ENCODE data around the gene GON7.

Gene GON7

GRCh38 chr14:93156693-93157369 is 50.0 kb downstream of the GON7 start:
- no peak for TF ChIP-seq EZH2phosphoT487 (conservative IDR thresholded peaks at IDR 0.05; ENCODE audit: low read length)
- TF ChIP-seq, protein P1, sequence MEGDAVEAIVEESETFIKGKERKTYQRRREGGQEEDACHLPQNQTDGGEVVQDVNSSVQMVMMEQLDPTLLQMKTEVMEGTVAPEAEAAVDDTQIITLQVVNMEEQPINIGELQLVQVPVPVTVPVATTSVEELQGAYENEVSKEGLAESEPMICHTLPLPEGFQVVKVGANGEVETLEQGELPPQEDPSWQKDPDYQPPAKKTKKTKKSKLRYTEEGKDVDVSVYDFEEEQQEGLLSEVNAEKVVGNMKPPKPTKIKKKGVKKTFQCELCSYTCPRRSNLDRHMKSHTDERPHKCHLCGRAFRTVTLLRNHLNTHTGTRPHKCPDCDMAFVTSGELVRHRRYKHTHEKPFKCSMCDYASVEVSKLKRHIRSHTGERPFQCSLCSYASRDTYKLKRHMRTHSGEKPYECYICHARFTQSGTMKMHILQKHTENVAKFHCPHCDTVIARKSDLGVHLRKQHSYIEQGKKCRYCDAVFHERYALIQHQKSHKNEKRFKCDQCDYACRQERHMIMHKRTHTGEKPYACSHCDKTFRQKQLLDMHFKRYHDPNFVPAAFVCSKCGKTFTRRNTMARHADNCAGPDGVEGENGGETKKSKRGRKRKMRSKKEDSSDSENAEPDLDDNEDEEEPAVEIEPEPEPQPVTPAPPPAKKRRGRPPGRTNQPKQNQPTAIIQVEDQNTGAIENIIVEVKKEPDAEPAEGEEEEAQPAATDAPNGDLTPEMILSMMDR (IDR thresholded peaks at IDR 0.05; ENCODE audit: insufficient read depth, low read length, poor library complexity, severe bottlenecking), result no peak
- Histone ChIP-seq H3K79me2 (ENCODE audit: insufficient read depth, low read length) (no peaks in the 10 kb centered on the region), H3K4me3 (ENCODE audit: insufficient read depth, low read length, poor library complexity, severe bottlenecking) (no peak overlapping the region), H4K20me1 (ENCODE audit: low read depth, low read length) (no peaks in the 10 kb centered on the region), H3K9ac (ENCODE audit: low read length) (no peak overlapping the region), H3K36me3 (ENCODE audit: low read length) (no peaks in the 10 kb centered on the region), H3K9me2 (replicated peaks; ENCODE audit: insufficient read depth, low read length) (no peaks in the 10 kb centered on the region), H2AFZ (ENCODE audit: low read depth, low read length, severe bottlenecking) (no peak overlapping the region), H3F3A (ENCODE audit: insufficient read depth) (no peaks in the 10 kb centered on the region), H3K27ac (ENCODE audit: low read depth, low read length) (no peak overlapping the region), H3K4me2 (ENCODE audit: low read depth, low read length, poor library complexity, severe bottlenecking) (no peak overlapping the region), H3K9me3 (ENCODE audit: insufficient read depth, low read length) (no peaks in the 10 kb centered on the region), H3K27me3 (ENCODE audit: low read length) (no peaks in the 10 kb centered on the region)

DNA sequence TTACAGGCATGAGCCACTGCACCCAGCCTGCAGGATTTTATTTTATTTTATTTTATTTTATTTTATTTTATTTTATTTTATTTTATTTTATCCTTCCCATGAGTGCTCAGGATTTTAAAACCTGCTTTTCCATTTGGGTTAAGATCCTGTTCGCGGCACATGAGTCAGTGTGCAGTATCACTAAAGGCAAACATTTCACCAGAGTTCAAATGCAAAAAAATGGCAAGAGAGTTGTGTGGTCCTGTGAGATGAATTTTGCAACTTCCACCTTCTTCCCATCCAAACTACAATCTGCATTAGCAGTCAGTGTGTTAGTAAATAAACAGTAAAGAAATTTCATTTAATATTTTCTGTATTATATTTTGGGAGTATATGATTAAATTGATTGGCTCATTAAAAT is 51.2 kb downstream of the GON7 start:
- Histone ChIP-seq H4K20me1 (ENCODE audit: low read depth, low read length) (no peaks in the 10 kb centered on the region), H3K79me2 (ENCODE audit: insufficient read depth, low read length) (no peaks in the 10 kb centered on the region), H3K27ac (ENCODE audit: low read depth, low read length) (no peak overlapping the region), H3K27me3 (ENCODE audit: low read length) (no peaks in the 10 kb centered on the region), H3K36me3 (ENCODE audit: low read length) (no peaks in the 10 kb centered on the region), H3K9me3 (ENCODE audit: insufficient read depth, low read length) (no peaks in the 10 kb centered on the region), H3K4me2 (ENCODE audit: low read depth, low read length, poor library complexity, severe bottlenecking) (no peak overlapping the region), H3K9me2 (replicated peaks; ENCODE audit: insufficient read depth, low read length) (no peaks in the 10 kb centered on the region), H3K4me3 (ENCODE audit: insufficient read depth, low read length, poor library complexity, severe bottlenecking) (no peak overlapping the region), H3K9ac (ENCODE audit: low read length) (no peak overlapping the region), H3F3A (ENCODE audit: insufficient read depth) (no peaks in the 10 kb centered on the region), H2AFZ (ENCODE audit: low read depth, low read length, severe bottlenecking) (no peak overlapping the region)
- TF ChIP-seq EZH2phosphoT487 (conservative IDR thresholded peaks at IDR 0.05; ENCODE audit: low read length), result no peak
- TF ChIP-seq, protein P1 (IDR thresholded peaks at IDR 0.05; ENCODE audit: insufficient read depth, low read length, poor library complexity, severe bottlenecking), result no peak

- H3K79me2 ChIP-seq (ENCODE audit: insufficient read depth, low read length), result no peaks in the 10 kb centered on the region
- no peak overlapping the region for H2AFZ ChIP-seq (ENCODE audit: low read depth, low read length, severe bottlenecking)
- no peaks in the 10 kb centered on the region for H3K36me3 ChIP-seq (ENCODE audit: low read length)
- no peaks in the 10 kb centered on the region for H3K9me2 ChIP-seq (replicated peaks; ENCODE audit: insufficient read depth, low read length)
- H3K9me3 ChIP-seq (ENCODE audit: insufficient read depth, low read length), result no peaks in the 10 kb centered on the region
- no peaks in the 10 kb centered on the region for H3K27me3 ChIP-seq (ENCODE audit: low read length)
- TF ChIP-seq, protein P1 (IDR thresholded peaks at IDR 0.05; ENCODE audit: insufficient read depth, low read length, poor library complexity, severe bottlenecking), result no peak
- no peak for TF ChIP-seq EZH2phosphoT487 (conservative IDR thresholded peaks at IDR 0.05; ENCODE audit: low read length)
- no peak overlapping the region for H3K9ac ChIP-seq (ENCODE audit: low read length)
- H3F3A ChIP-seq (ENCODE audit: insufficient read depth), result no peaks in the 10 kb centered on the region
- H3K4me2 ChIP-seq (ENCODE audit: low read depth, low read length, poor library complexity, severe bottlenecking), result no peak overlapping the region
- H3K27ac ChIP-seq (ENCODE audit: low read depth, low read length), result no peak overlapping the region
- no peak overlapping the region for H3K4me3 ChIP-seq (ENCODE audit: insufficient read depth, low read length, poor library complexity, severe bottlenecking)
- no peaks in the 10 kb centered on the region for H4K20me1 ChIP-seq (ENCODE audit: low read depth, low read length)
Measured at GRCh38 chr14:93153121-93153520, 53.7 kb downstream of the GON7 start.

Measured in SU-DHL-6 (cell line).